CD8-positive, alpha-beta memory T cell (primary cell): ENCODE results near the gene CIB4. TPM values are rescaled to one million over a fixed set of nuclear protein-coding genes. Genes with fewer than 3 reads are reported as not detected.

Experiments
- CTCF ChIA-PET: fragments of 350-600 bp; sonication (Branson Sonifier 250); formaldehyde crosslinking; loops from one replicate; lab custom pipeline; 2021; ENCODE audit warnings: antibody characterized with exemption; lab: Charles Lee
- POLR2A ChIA-PET: fragments of 350-600 bp; sonication (Branson Sonifier 250); formaldehyde crosslinking; loops from one replicate; lab custom pipeline; 2021; ENCODE audit warnings: antibody characterized with exemption; lab: Charles Lee
- DNase-seq, 5 donors: peaks; one replicate each; pipeline versions ENCODE4 v3.0.0 to v3.0.0-alpha.2; 2020 to 2022; ENCODE audit warnings: mixed read lengths in 1 of 5
- H3K27ac ChIP-seq: one replicate; pipeline ENCODE4 v1.7.0; 2013; ENCODE audit warnings: low read depth, mild to moderate bottlenecking, low read length, moderate library complexity
- H3K27me3 ChIP-seq: 2 replicates; pipeline ENCODE4 v1.7.0; 2013; ENCODE audit warnings: low read length, mild to moderate bottlenecking; ENCODE audit not compliant: insufficient read depth, poor library complexity, severe bottlenecking
- H3K36me3 ChIP-seq: 2 replicates; pipeline ENCODE4 v1.7.0; 2013; ENCODE audit warnings: mild to moderate bottlenecking, low read length, moderate library complexity; ENCODE audit not compliant: insufficient read depth
- H3K4me1 ChIP-seq: 2 replicates; pipeline ENCODE4 v1.7.0; 2013; ENCODE audit warnings: mild to moderate bottlenecking, low read length, moderate library complexity; ENCODE audit not compliant: insufficient read depth
- H3K4me3 ChIP-seq: 2 replicates; pipeline ENCODE4 v1.7.0; 2013; ENCODE audit warnings: mild to moderate bottlenecking, low read length
- H3K9me3 ChIP-seq: 2 replicates; pipeline ENCODE4 v1.7.0; 2013; ENCODE audit warnings: mild to moderate bottlenecking, low read length
- H3K27ac Mint-ChIP-seq, 8 donors: one replicate each; pipeline ENCODE4 v1.8.0; 2020 to 2021; ENCODE audit warnings: mixed read lengths in 8 of 8, mild to moderate bottlenecking in 6 of 8, inconsistent platforms in 3 of 8, moderate library complexity in 3 of 8
- H3K27me3 Mint-ChIP-seq, 2 donors: one replicate each; pipeline ENCODE4 v1.8.0; 2020 to 2021; ENCODE audit warnings: mixed read lengths in 2 of 2, mild to moderate bottlenecking in 1 of 2, moderate library complexity in 1 of 2
- H3K36me3 Mint-ChIP-seq, 3 donors: one replicate each; pipeline ENCODE4 v1.8.0; 2020 to 2021; ENCODE audit warnings: mixed read lengths in 3 of 3, inconsistent platforms in 1 of 3, mild to moderate bottlenecking in 1 of 3
- H3K4me1 Mint-ChIP-seq, 3 donors: one replicate each; pipeline ENCODE4 v1.8.0; 2020 to 2021; ENCODE audit warnings: mixed read lengths in 3 of 3, inconsistent platforms in 1 of 3, mild to moderate bottlenecking in 1 of 3
- H3K4me3 Mint-ChIP-seq, 7 donors: one replicate each; pipeline ENCODE4 v1.8.0; 2020 to 2021; ENCODE audit warnings: mixed read lengths in 7 of 7, mild to moderate bottlenecking in 6 of 7, moderate library complexity in 4 of 7, inconsistent platforms in 2 of 7
- H3K9me3 Mint-ChIP-seq, 5 donors: one replicate each; pipeline ENCODE4 v1.8.0; 2020 to 2022; ENCODE audit warnings: mixed read lengths in 5 of 5, mild to moderate bottlenecking in 3 of 5, moderate library complexity in 2 of 5, inconsistent platforms in 1 of 5
- polyA plus RNA-seq: library from polyadenylated mRNA; unstranded; fragments of 300-500 nt; fragmentation: Illumina TruSeq; gene quantifications from one replicate; pipeline ENCODE4 v1.2.3, GENCODE V29; 2021
- total RNA-seq, 2 experiments: library from RNA; stranded (reverse); gene quantifications; one replicate each; pipeline ENCODE4 v1.2.3, GENCODE V29; 2021

Gene CIB4
- total and polyA plus RNA-seq, 3 experiments from 2014 or later = not detected

DNA sequence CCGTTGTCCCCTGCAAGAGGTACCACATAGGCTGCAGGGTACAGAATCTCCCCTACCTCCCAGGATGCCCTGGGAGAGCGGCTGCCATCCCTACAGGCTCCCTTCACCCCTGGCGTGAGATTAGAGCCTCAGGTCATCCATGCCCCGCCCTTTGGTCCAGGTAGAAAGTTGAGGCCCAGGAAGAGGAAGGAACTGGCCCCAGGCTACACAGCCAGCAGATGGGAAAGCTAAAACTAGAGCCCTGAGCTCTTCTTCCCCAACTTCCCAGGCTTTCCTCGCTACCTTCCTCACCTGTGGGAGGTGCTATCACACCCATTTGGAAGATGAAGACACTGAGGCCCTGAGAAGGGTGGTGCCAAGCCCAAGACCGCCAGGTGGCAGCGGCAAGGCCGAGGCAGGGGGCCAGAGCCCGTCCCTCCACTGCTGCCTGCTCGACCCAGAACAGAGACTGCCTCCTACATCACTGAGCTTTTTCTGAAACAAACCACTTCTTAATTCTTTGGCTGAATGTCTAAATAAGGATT is 25.8 kb downstream of the CIB4 start:
- POLR2A ChIA-PET = no interaction called here
- H3K4me3 ChIP-seq = no peak overlapping the region
- no peaks in the 10 kb centered on the region for H3K36me3 ChIP-seq
- Mint-ChIP-seq H3K27ac (no peak overlapping the region), H3K4me1 (no peaks in the 10 kb centered on the region), H3K9me3 (no peaks in the 10 kb centered on the region), H3K36me3 (no peaks in the 10 kb centered on the region), H3K4me3 (no peak overlapping the region), H3K27me3 (peaks cover 19 to 48% of the 10 kb centered on the region in 2 donors)
- DNase-seq = no peak
- CTCF ChIA-PET = no interaction called here
- H3K4me1 ChIP-seq = no peaks in the 10 kb centered on the region
- no peaks in the 10 kb centered on the region for H3K27me3 ChIP-seq
- no peak overlapping the region for H3K27ac ChIP-seq
- H3K9me3 ChIP-seq = no peaks in the 10 kb centered on the region

- no peak overlapping the region for H3K4me3 Mint-ChIP-seq
- Histone ChIP-seq H3K9me3 (no peaks in the 10 kb centered on the region), H3K4me3 (no peak overlapping the region), H3K27me3 (no peaks in the 10 kb centered on the region), H3K4me1 (peaks cover 2% of the 10 kb centered on the region), H3K27ac (no peak overlapping the region), H3K36me3 (no peaks in the 10 kb centered on the region)
- no peak for DNase-seq
- H3K9me3 Mint-ChIP-seq = no peaks in the 10 kb centered on the region
- H3K27me3 Mint-ChIP-seq = peaks cover 19 to 49% of the 10 kb centered on the region in 2 donors
- peaks cover 0 to 3% (median 2%) of the 10 kb centered on the region in 3 donors for H3K4me1 Mint-ChIP-seq
- no peaks in the 10 kb centered on the region for H3K36me3 Mint-ChIP-seq
- CTCF ChIA-PET = no interaction called here
- no peak overlapping the region for H3K27ac Mint-ChIP-seq
- POLR2A ChIA-PET = no interaction called here
Observed at GRCh38 chr2:26614216-26615138, 26.7 kb downstream of the CIB4 start.

- H3K27ac ChIP-seq = no peak overlapping the region
- no peak overlapping the region for H3K4me3 ChIP-seq
- H3K27me3 Mint-ChIP-seq = peaks cover 20 to 54% of the 10 kb centered on the region in 2 donors
- H3K27me3 ChIP-seq = no peaks in the 10 kb centered on the region
- H3K9me3 Mint-ChIP-seq = no peaks in the 10 kb centered on the region
- H3K36me3 Mint-ChIP-seq = no peaks in the 10 kb centered on the region
- H3K4me1 ChIP-seq = peaks cover 12% of the 10 kb centered on the region
- H3K4me3 Mint-ChIP-seq = no peak overlapping the region
- ChIA-PET CTCF (no interaction called here), POLR2A (no interaction called here)
- no peak for DNase-seq
- no peaks in the 10 kb centered on the region for H3K36me3 ChIP-seq
- H3K4me1 Mint-ChIP-seq = peaks cover 0 to 10% (median 9%) of the 10 kb centered on the region in 3 donors
- no peaks in the 10 kb centered on the region for H3K9me3 ChIP-seq
- no peak overlapping the region for H3K27ac Mint-ChIP-seq
Observed at GRCh38 chr2:26613241-26614215, 27.6 kb downstream of the CIB4 start.

- no peaks in the 10 kb centered on the region for H3K27me3 ChIP-seq
- Mint-ChIP-seq H3K4me1 (peaks cover 0 to 10% (median 9%) of the 10 kb centered on the region in 3 donors), H3K27ac (no peak overlapping the region), H3K4me3 (no peak overlapping the region), H3K27me3 (peaks cover 17 to 51% of the 10 kb centered on the region in 2 donors), H3K9me3 (no peaks in the 10 kb centered on the region), H3K36me3 (no peaks in the 10 kb centered on the region)
- peaks cover 15% of the 10 kb centered on the region for H3K4me1 ChIP-seq
- H3K4me3 ChIP-seq = no peak overlapping the region
- CTCF ChIA-PET = no interaction called here
- no peaks in the 10 kb centered on the region for H3K9me3 ChIP-seq
- no peak overlapping the region for H3K27ac ChIP-seq
- POLR2A ChIA-PET = no interaction called here
- H3K36me3 ChIP-seq = no peaks in the 10 kb centered on the region
- no peak for DNase-seq
Observed at GRCh38 chr2:26612522-26613240, 28.5 kb downstream of the CIB4 start.

- POLR2A ChIA-PET = no interaction called here
- H3K4me1 ChIP-seq = peaks cover 15% of the 10 kb centered on the region
Observed at GRCh38 chr2:26612034-26612433, 29.1 kb downstream of the CIB4 start.

DNA sequence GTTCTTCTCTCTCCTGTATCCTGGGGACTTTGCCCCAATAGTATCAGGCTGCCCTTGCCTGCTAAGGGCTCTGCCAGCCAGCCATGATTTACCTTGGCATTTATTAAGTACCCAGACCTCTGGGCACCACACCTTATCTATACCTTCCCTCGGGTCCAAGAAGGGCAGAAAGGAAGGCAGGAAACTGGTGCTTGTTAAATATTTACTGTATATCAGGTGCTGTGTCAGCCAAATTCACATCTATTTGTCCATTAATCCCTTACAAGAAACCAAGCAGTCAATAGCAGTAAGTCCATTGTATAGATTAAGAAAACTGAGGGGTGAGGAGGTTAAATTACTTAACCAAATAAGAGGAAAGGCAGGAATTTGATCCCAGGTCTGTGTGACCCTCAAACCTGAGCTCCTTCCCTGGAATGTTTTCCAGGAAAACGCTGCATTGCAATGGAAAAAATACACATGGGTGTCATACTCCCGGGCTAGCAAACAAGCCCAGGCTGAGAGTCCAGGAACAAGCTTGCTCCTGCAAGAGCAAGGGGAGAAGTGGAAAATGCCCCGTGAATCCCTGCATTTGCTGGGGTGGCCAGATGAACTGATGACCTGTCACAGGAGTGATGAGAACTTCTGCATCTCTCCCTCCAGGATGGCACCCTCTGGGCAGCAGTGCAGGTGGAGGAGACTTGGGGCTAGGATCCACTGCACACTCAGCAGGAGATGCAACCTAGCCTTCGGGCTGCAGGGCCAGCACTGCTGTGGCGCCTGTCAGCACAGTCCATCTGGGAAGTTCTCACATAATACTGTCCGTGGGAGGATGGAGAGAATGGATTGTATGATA is 30.4 kb downstream of the CIB4 start:
- peak overlapping the region in 1 of 8 donors; percentile 30 for H3K27ac Mint-ChIP-seq
- ChIA-PET CTCF (no interaction called here), POLR2A (no interaction called here)
- peaks cover 15% of the 10 kb centered on the region for H3K4me1 ChIP-seq
- no peaks in the 10 kb centered on the region for H3K36me3 Mint-ChIP-seq
- no peaks in the 10 kb centered on the region for H3K9me3 Mint-ChIP-seq
- H3K27me3 Mint-ChIP-seq = peaks cover 10 to 42% of the 10 kb centered on the region in 2 donors
- no peaks in the 10 kb centered on the region for H3K36me3 ChIP-seq
- no peak overlapping the region for H3K4me3 ChIP-seq
- H3K27me3 ChIP-seq = no peaks in the 10 kb centered on the region
- DNase-seq = no peak
- H3K27ac ChIP-seq = no peak overlapping the region
- H3K4me1 Mint-ChIP-seq = peaks cover 0 to 10% (median 9%) of the 10 kb centered on the region in 3 donors
- no peaks in the 10 kb centered on the region for H3K9me3 ChIP-seq
- no peak overlapping the region for H3K4me3 Mint-ChIP-seq

More at GRCh38 chr2:26612034-26612433, 29.1 kb downstream of the CIB4 start:
- CTCF ChIA-PET = no interaction called here
- no peak for DNase-seq
- H3K4me1 Mint-ChIP-seq = peaks cover 0 to 10% (median 9%) of the 10 kb centered on the region in 3 donors
- H3K27me3 Mint-ChIP-seq = peaks cover 15 to 45% of the 10 kb centered on the region in 2 donors
- H3K4me3 Mint-ChIP-seq = no peak overlapping the region
- Histone ChIP-seq H3K27me3 (no peaks in the 10 kb centered on the region), H3K36me3 (no peaks in the 10 kb centered on the region), H3K27ac (no peak overlapping the region), H3K9me3 (no peaks in the 10 kb centered on the region), H3K4me3 (no peak overlapping the region)
- H3K9me3 Mint-ChIP-seq = no peaks in the 10 kb centered on the region
- H3K36me3 Mint-ChIP-seq = no peaks in the 10 kb centered on the region
- no peak overlapping the region for H3K27ac Mint-ChIP-seq

GRCh38 chr2:26609839-26610277 is 31.3 kb downstream of the CIB4 start:
- H3K27me3 Mint-ChIP-seq = peaks cover 8 to 37% of the 10 kb centered on the region in 2 donors
- peak in 1 of 5 donors; percentile 22 for DNase-seq
- no peaks in the 10 kb centered on the region for H3K36me3 Mint-ChIP-seq
- peaks cover 15% of the 10 kb centered on the region for H3K4me1 ChIP-seq
- H3K36me3 ChIP-seq = no peaks in the 10 kb centered on the region
- no peak overlapping the region for H3K27ac Mint-ChIP-seq
- H3K27me3 ChIP-seq = no peaks in the 10 kb centered on the region
- ChIA-PET CTCF (no interaction called here), POLR2A (no interaction called here)
- peaks cover 0 to under 1% (median 0%) of the 10 kb centered on the region in 5 donors for H3K9me3 Mint-ChIP-seq
- H3K9me3 ChIP-seq = no peaks in the 10 kb centered on the region
- H3K4me3 ChIP-seq = no peak overlapping the region
- H3K27ac ChIP-seq = no peak overlapping the region
- peaks cover 0 to 10% (median 9%) of the 10 kb centered on the region in 3 donors for H3K4me1 Mint-ChIP-seq
- H3K4me3 Mint-ChIP-seq = no peak overlapping the region
